ENCODE data around the gene MMP24.

- TF ChIP-seq POLR2A (IDR thresholded peaks at IDR 0.05), result no peak
- no peak for TF ChIP-seq CTCF (IDR thresholded peaks at IDR 0.05)
- no peak for TF ChIP-seq EP300 (IDR thresholded peaks at IDR 0.05)
Observed at GRCh38 chr20:35196313-35196712, 30.2 kb upstream of the MMP24 start.

Measured in tibial nerve (tissue), 4 donors.